MCF 10A (cell line): ENCODE data around the gene SCN3B. TPM values are rescaled to one million over a fixed set of nuclear protein-coding genes. Genes with fewer than 3 reads are reported as not detected.

Source experiments
- BruUV-seq: library from RNA; stranded (reverse); fragments of 400-500 nt; replicated peaks from 2 replicates; lab custom pipeline; 2021; lab: Mats Ljungman, UMichigan
- CTCF ChIA-PET: fragments of 300-600 bp; sonication (Branson Sonifier 250); formaldehyde crosslinking; extraction: SDS; loops from one replicate; lab custom pipeline; 2021; ENCODE audit warnings: antibody characterized with exemption, inconsistent platforms; lab: Yijun Ruan, JAX
- POLR2A ChIA-PET: fragments of 300-600, 350-650 bp; sonication (Branson Sonifier 250); formaldehyde crosslinking; extraction: SDS; loops from one replicate; lab custom pipeline; 2020; ENCODE audit warnings: antibody characterized with exemption, inconsistent platforms; lab: Yijun Ruan, JAX
- DNase-seq: peaks from one replicate; pipeline ENCODE4 v3.0.0-alpha.2; 2018; ENCODE audit not compliant: unreplicated experiment
- H3K27ac Mint-ChIP-seq: one replicate; pipeline ENCODE4 v1.8.0; 2022; ENCODE audit warnings: mild to moderate bottlenecking, low read depth, mixed read lengths; ENCODE audit not compliant: unreplicated experiment
- H3K27me3 Mint-ChIP-seq: one replicate; pipeline ENCODE4 v1.8.0; 2022; ENCODE audit warnings: mixed read lengths; ENCODE audit not compliant: insufficient read depth, unreplicated experiment
- H3K36me3 Mint-ChIP-seq: one replicate; pipeline ENCODE4 v1.8.0; 2022; ENCODE audit warnings: mild to moderate bottlenecking, moderate library complexity, mixed read lengths; ENCODE audit not compliant: insufficient read depth, unreplicated experiment
- H3K4me1 Mint-ChIP-seq: one replicate; pipeline ENCODE4 v1.8.0; 2022; ENCODE audit warnings: mixed read lengths; ENCODE audit not compliant: insufficient read depth, unreplicated experiment
- H3K4me3 Mint-ChIP-seq: one replicate; pipeline ENCODE4 v1.8.0; 2022; ENCODE audit warnings: mild to moderate bottlenecking, moderate library complexity, mixed read lengths; ENCODE audit not compliant: unreplicated experiment
- H3K9me3 Mint-ChIP-seq: one replicate; pipeline ENCODE4 v1.8.0; 2022; ENCODE audit warnings: mixed read lengths; ENCODE audit not compliant: unreplicated experiment
- intact Hi-C: fragments of 100-400 bp; cut with micrococcal nuclease; formaldehyde crosslinking; loops from 2 replicates; pipeline ENCODE4 v1.14.1; 2022
- total RNA-seq: library from RNA; stranded (reverse); gene quantifications from 2 replicates; pipeline ENCODE4 v1.2.3, GENCODE V29; 2022
- TF ChIP-seq, protein P1 (sequence below): fragments of 200-600 bp; IDR thresholded peaks from one replicate; pipeline ENCODE4 v1.8.0; 2022; ENCODE audit warnings: antibody characterized with exemption, mild to moderate bottlenecking; ENCODE audit not compliant: unreplicated experiment

Gene SCN3B
- total RNA-seq, 1 experiment from 2014 or later, result 1.2 TPM

DNA sequence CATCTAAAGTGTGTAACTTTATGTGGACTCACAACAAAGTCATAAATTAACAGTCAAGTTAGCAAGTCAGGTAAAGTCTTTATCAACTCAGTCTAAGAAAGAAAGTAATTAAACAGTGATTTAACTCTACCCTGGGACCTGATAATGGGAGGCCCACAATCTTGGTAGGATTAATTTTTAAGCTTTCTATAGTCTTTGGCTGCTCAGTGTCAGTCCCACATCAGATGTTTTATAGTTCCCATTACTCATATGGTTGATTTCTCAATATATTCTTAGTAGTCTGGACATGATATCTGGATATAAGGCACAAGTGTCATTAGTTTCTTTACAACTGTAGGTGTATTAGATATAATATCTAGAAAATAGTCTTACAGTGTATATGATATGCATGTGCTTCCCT, 38.5 kb upstream of the SCN3B start:
- no peaks in the 10 kb centered on the region for H3K27me3 Mint-ChIP-seq
- ChIA-PET POLR2A (interaction anchor here (0.7 kb wide), 1 partner anchor 38 kb away, joined by 3 read pairs; no protein-coding TSS in a partner anchor), CTCF (interaction anchor here (0.7 to 2.9 kb wide), 5 partner anchors 9 to 182 kb away, joined by 3 to 12 read pairs (median 3); no protein-coding TSS in a partner anchor)
- no peak for DNase-seq
- TF ChIP-seq, protein P1, sequence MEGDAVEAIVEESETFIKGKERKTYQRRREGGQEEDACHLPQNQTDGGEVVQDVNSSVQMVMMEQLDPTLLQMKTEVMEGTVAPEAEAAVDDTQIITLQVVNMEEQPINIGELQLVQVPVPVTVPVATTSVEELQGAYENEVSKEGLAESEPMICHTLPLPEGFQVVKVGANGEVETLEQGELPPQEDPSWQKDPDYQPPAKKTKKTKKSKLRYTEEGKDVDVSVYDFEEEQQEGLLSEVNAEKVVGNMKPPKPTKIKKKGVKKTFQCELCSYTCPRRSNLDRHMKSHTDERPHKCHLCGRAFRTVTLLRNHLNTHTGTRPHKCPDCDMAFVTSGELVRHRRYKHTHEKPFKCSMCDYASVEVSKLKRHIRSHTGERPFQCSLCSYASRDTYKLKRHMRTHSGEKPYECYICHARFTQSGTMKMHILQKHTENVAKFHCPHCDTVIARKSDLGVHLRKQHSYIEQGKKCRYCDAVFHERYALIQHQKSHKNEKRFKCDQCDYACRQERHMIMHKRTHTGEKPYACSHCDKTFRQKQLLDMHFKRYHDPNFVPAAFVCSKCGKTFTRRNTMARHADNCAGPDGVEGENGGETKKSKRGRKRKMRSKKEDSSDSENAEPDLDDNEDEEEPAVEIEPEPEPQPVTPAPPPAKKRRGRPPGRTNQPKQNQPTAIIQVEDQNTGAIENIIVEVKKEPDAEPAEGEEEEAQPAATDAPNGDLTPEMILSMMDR, result no peak
- intact Hi-C loops, result no loop called here
- H3K36me3 Mint-ChIP-seq, result no peaks in the 10 kb centered on the region
- no TSS peak for BruUV-seq
- H3K4me3 Mint-ChIP-seq, result no peak overlapping the region
- H3K9me3 Mint-ChIP-seq, result no peaks in the 10 kb centered on the region
- peaks cover 5% of the 10 kb centered on the region for H3K4me1 Mint-ChIP-seq
- H3K27ac Mint-ChIP-seq, result no peak overlapping the region

DNA sequence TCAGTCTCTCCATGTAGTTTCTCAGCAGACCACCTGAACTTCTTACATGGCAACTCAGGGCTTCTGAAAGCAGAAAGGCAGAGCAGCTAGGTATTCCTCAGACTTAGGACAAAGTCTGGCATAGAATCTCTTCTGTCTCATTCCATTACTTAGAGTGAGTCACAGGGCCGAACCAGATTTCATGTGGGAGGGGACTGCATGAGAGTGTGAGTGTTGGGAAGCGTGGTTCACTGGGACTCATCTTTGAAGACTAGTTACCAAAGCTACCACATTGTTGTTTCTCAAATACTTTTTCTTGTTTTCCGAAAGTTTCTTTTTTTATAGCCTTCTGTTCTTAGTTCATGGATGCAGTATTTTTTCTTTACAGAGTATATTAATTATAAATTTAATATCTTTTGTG, 36.1 kb upstream of the SCN3B start:
- no TSS peak for BruUV-seq
- Mint-ChIP-seq H3K9me3 (no peaks in the 10 kb centered on the region), H3K4me1 (peaks cover 5% of the 10 kb centered on the region), H3K27me3 (no peaks in the 10 kb centered on the region), H3K27ac (peak overlapping the region; percentile 13), H3K36me3 (no peaks in the 10 kb centered on the region), H3K4me3 (no peak overlapping the region)
- ChIA-PET CTCF (interaction anchor here (0.6 to 1.5 kb wide), 6 partner anchors 13 to 1452 kb away, joined by 3 to 6 read pairs (median 4); no protein-coding TSS in a partner anchor), POLR2A (interaction anchor here (2.0 kb wide), 1 partner anchor 13 kb away, joined by 9 read pairs; no protein-coding TSS in a partner anchor)
- TF ChIP-seq, protein P1, result no peak
- DNase-seq, result peak; percentile 61
- intact Hi-C loops, result loop anchor here (2.0 kb wide), 1 partner anchor 36 kb away; the partner anchor contains the start of gene SCN3B

DNA sequence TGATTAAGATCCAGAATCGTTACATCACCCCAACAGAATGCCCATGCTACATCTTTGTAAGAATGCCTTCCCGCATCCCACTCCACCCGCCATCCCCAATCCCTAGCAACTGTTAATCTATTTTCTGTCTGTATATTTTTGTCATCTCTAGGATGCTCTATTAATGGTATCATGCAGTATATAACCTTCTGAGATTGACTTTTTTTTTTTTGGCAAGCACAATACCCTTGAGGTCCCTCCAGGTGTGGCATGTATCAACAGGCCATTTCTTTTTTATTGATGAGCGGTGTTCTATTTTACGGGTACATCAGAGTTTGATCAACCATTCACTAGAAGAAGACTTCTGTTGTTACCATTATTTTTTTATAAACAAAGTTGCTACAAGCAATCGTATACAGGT, 30.2 kb upstream of the SCN3B start:
- Mint-ChIP-seq H3K27ac (no peak overlapping the region), H3K27me3 (no peaks in the 10 kb centered on the region), H3K4me3 (no peak overlapping the region), H3K4me1 (peaks cover 10% of the 10 kb centered on the region), H3K9me3 (no peaks in the 10 kb centered on the region), H3K36me3 (no peaks in the 10 kb centered on the region)
- TF ChIP-seq, protein P1, result no peak
- intact Hi-C loops, result no loop called here
- BruUV-seq, result no TSS peak
- DNase-seq, result no peak
- ChIA-PET POLR2A (interaction anchor here (1.0 kb wide), 1 partner anchor 30 kb away, joined by 3 read pairs; the partner anchor contains the start of gene SCN3B), CTCF (interaction anchor here (0.5 to 1.4 kb wide), 4 partner anchors 15 to 27 kb away, joined by 3 to 6 read pairs (median 3); no protein-coding TSS in a partner anchor)

DNA sequence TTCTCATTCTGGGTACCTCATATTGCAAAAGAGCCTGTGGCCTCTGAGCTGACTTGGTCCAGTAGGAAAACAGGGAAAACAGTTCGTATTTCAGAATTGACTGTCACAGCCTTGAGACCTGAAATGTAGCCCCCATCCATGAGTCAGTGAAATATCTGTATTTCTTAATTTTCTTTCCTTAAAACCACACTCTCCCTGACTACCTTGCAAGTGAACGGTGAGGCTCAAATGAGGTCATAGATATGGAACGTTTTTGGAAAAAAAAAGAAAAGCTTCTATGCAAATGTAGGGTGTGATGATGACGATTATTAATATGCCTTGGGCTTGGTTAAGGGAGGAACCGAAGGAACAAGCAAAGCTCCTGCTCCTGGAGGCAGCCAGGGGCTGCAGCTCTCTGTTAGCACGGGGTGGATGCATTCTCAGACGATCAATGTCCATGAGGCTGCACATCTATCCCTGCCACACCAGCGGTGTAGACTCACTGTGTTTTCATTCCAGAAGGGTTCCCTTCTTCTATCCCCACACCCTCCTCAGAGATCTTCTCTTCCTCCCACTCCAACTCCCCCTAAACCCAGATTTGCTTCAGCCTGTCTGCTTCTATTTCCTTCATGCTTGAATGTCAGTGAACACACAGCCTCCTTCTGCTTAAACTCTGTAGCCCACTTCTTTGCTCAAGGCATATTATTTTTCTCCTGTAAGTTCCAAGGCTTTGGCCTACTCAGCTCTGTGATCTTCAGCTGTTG, 29.2 kb upstream of the SCN3B start:
- H3K9me3 Mint-ChIP-seq, result no peaks in the 10 kb centered on the region
- CTCF ChIA-PET, result interaction anchor here (0.7 to 1.4 kb wide), 5 partner anchors 9 to 129 kb away, joined by 3 to 6 read pairs (median 3); no protein-coding TSS in a partner anchor
- intact Hi-C loops, result no loop called here
- no peak overlapping the region for H3K4me3 Mint-ChIP-seq
- H3K36me3 Mint-ChIP-seq, result no peaks in the 10 kb centered on the region
- no peaks in the 10 kb centered on the region for H3K27me3 Mint-ChIP-seq
- no peak overlapping the region for H3K27ac Mint-ChIP-seq
- DNase-seq, result no peak
- no TSS peak for BruUV-seq
- TF ChIP-seq, protein P1, result no peak
- H3K4me1 Mint-ChIP-seq, result peaks cover 10% of the 10 kb centered on the region
- POLR2A ChIA-PET, result no interaction called here
